Naive thymus-derived CD4-positive, alpha-beta T cell (primary cell): ENCODE data around the gene CTNNB1. TPM values are rescaled to one million over a fixed set of nuclear protein-coding genes. Genes with fewer than 3 reads are reported as not detected.
"Not testable (repeated sequence)": the region's sequence is repeated elsewhere in the genome, so short reads cannot be mapped to it uniquely, and the experiment has no call there.

Experiments used
- ATAC-seq: fragments of 150-1000 bp; cut with Tn5 transposase; 2 replicates; pipeline ENCODE4 v1.10.0; 2021; ENCODE audit warnings: mild to moderate bottlenecking, moderate library complexity
- CTCF ChIA-PET: fragments of 350-600 bp; sonication (Branson Sonifier 250); formaldehyde crosslinking; loops from one replicate; lab custom pipeline; 2021; ENCODE audit warnings: antibody characterized with exemption; lab: Charles Lee
- POLR2A ChIA-PET: fragments of 350-600 bp; sonication (Branson Sonifier 250); formaldehyde crosslinking; loops from one replicate; lab custom pipeline; 2021; ENCODE audit warnings: antibody characterized with exemption, inconsistent platforms; lab: Charles Lee
- DNase-seq, 9 donors: peaks; one replicate each; pipeline versions ENCODE4 v3.0.0 to v3.0.0-alpha.2; 2020 to 2022; ENCODE audit warnings: mixed read lengths in 1 of 9
- H3K27ac ChIP-seq: one replicate; pipeline ENCODE4 v1.7.0; 2013; ENCODE audit warnings: mild to moderate bottlenecking, low read depth, low read length, moderate library complexity
- H3K27me3 ChIP-seq, 2 donors: one replicate each; pipeline ENCODE4 v1.7.0; 2013; ENCODE audit warnings: low read length in 2 of 2, mild to moderate bottlenecking in 2 of 2, moderate library complexity in 2 of 2; ENCODE audit not compliant: control insufficient read depth in 2 of 2, insufficient read depth in 2 of 2
- H3K36me3 ChIP-seq, 3 experiments: 1 replicate in 2 of 3; 2 replicates in 1 of 3; pipeline ENCODE4 v1.7.0; 2013; ENCODE audit warnings: low read length in 3 of 3, mild to moderate bottlenecking in 3 of 3, moderate library complexity in 1 of 3; ENCODE audit not compliant: insufficient read depth in 3 of 3, control insufficient read depth in 2 of 3
- H3K4me1 ChIP-seq, 2 donors: one replicate each; pipeline ENCODE4 v1.7.0; 2013; ENCODE audit warnings: low read length in 2 of 2, mild to moderate bottlenecking in 2 of 2, moderate library complexity in 1 of 2; ENCODE audit not compliant: control insufficient read depth in 2 of 2, insufficient read depth in 2 of 2
- H3K4me3 ChIP-seq: 2 replicates; pipeline ENCODE4 v1.7.0; 2013; ENCODE audit warnings: mild to moderate bottlenecking, low read length
- H3K9me3 ChIP-seq, 3 experiments: 1 replicate in 2 of 3; 2 replicates in 1 of 3; pipeline ENCODE4 v1.7.0; 2013; ENCODE audit warnings: low read length in 3 of 3; ENCODE audit not compliant: control insufficient read depth in 2 of 3
- H3K27ac Mint-ChIP-seq, 9 donors: one replicate each; pipeline ENCODE4 v1.8.0; 2020 to 2022; ENCODE audit warnings: mixed read lengths in 9 of 9, mild to moderate bottlenecking in 8 of 9, moderate library complexity in 5 of 9, inconsistent platforms in 2 of 9
- H3K27me3 Mint-ChIP-seq, 5 donors: one replicate each; pipeline ENCODE4 v1.8.0; 2021 to 2022; ENCODE audit warnings: mixed read lengths in 5 of 5, mild to moderate bottlenecking in 1 of 5
- H3K36me3 Mint-ChIP-seq, 5 donors: one replicate each; pipeline ENCODE4 v1.8.0; 2020 to 2022; ENCODE audit warnings: mixed read lengths in 5 of 5, mild to moderate bottlenecking in 3 of 5, inconsistent platforms in 1 of 5
- H3K4me1 Mint-ChIP-seq, 7 donors: one replicate each; pipeline ENCODE4 v1.8.0; 2020 to 2022; ENCODE audit warnings: mixed read lengths in 7 of 7, mild to moderate bottlenecking in 3 of 7, inconsistent platforms in 1 of 7
- H3K4me3 Mint-ChIP-seq, 10 donors: one replicate each; pipeline ENCODE4 v1.8.0; 2020 to 2022; ENCODE audit warnings: mild to moderate bottlenecking in 10 of 10, mixed read lengths in 10 of 10, moderate library complexity in 6 of 10, inconsistent platforms in 2 of 10
- H3K9me3 Mint-ChIP-seq, 11 donors: one replicate each; pipeline ENCODE4 v1.8.0; 2020 to 2022; ENCODE audit warnings: mixed read lengths in 11 of 11, mild to moderate bottlenecking in 4 of 11, inconsistent platforms in 1 of 11, moderate library complexity in 1 of 11
- intact Hi-C, 2 donors: fragments of 100-400 bp; cut with micrococcal nuclease; formaldehyde crosslinking; loops; one replicate each; pipeline ENCODE4 v1.15.1; 2023
- polyA plus RNA-seq, 2 donors: library from polyadenylated mRNA; unstranded; fragments of 300-500 nt; fragmentation: Illumina TruSeq; gene quantifications; one replicate each; pipeline ENCODE4 v1.2.3, GENCODE V29; 2021
- total RNA-seq, 6 experiments: library from RNA in 5 of 6; stranded (reverse) in 5 of 6; gene quantifications; 1 replicate in 5 of 6; 2 replicates in 1 of 6; pipeline ENCODE4 v1.2.3 and lab custom pipeline; 2021 to 2026

CTNNB1 gene
- total and polyA plus RNA-seq, 7 experiments from 2014 or later, result 40.5 to 227 (median 160) TPM

DNA sequence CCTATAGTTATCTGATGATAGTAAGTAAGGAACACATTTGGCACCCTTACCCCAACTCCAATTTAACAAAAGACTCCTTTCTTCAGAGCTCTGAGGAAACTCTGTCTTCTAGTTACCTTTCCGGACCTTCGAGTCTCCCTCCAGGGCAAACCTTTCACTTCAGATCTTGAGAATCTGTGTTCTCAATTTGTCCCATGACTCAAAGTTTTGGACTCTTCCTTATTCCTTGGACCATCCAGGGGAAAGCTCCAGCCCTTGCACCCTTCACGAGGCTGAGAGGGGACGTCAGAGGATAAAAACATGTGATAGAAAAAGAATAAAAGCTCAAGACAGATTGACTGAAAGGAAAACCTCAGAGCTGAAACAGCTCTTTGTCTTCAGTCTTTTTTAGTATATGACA lies 76.9 kb downstream of the CTNNB1 start:
- H3K9me3 ChIP-seq, result peaks cover 0 to 3% (median 0%) of the 10 kb centered on the region in 3 experiments
- ATAC-seq, result no peak
- H3K27ac ChIP-seq, result no peak overlapping the region
- intact Hi-C loops, result no loop called here
- H3K36me3 Mint-ChIP-seq, result peaks cover 0 to 47% (median 28%) of the 10 kb centered on the region in 5 donors
- no peaks in the 10 kb centered on the region for H3K36me3 ChIP-seq
- H3K4me3 Mint-ChIP-seq, result no peak overlapping the region
- no peaks in the 10 kb centered on the region for H3K27me3 ChIP-seq
- H3K4me1 ChIP-seq, result no peaks in the 10 kb centered on the region
- peaks cover 5 to 37% (median 15%) of the 10 kb centered on the region in 11 donors for H3K9me3 Mint-ChIP-seq
- no peak for DNase-seq
- no peaks in the 10 kb centered on the region for H3K27me3 Mint-ChIP-seq
- no peak overlapping the region for H3K4me3 ChIP-seq
- H3K27ac Mint-ChIP-seq, result no peak overlapping the region
- CTCF ChIA-PET, result no interaction called here
- POLR2A ChIA-PET, result no interaction called here
- H3K4me1 Mint-ChIP-seq, result peaks cover 0 to 18% (median 4%) of the 10 kb centered on the region in 7 donors

DNA sequence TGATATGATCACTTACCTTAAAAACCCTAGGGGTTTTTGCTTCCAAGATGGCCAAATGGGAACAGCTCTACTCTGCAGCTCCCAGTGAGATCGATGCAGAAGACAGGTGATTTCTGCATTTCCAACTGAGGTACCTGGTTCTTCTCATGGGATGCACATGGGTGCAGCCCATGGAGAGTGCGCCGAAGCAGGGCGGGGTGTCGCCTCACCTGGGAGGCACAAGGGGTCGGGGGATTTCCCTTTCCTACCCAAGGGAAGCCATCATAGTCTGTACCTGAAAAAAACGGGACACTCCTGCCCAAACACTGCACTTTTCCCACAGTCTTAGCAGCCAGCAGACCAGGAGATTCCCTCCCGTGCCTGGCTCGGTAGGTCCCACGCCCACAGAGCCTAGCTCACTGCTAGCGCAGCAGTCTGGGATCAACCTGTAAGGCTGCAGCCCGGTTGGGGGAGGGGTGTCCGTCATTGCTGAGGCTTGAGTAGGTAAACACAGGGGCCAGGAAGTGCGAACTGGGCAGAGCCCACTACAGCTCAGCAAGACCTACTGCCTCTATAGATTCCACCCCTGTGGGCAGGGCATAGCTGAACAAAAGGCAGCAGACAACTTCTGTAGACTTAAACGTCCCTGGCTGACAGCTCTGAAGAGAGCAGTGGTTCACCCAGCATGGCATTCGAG lies 78.6 kb downstream of the CTNNB1 start:
- no peaks in the 10 kb centered on the region for H3K4me1 ChIP-seq
- Mint-ChIP-seq H3K27me3 (no peaks in the 10 kb centered on the region), H3K9me3 (peaks cover 0 to 34% (median 11%) of the 10 kb centered on the region in 11 donors), H3K36me3 (peaks cover 0 to 40% (median 23%) of the 10 kb centered on the region in 5 donors), H3K4me1 (peaks cover 0 to 18% (median 4%) of the 10 kb centered on the region in 7 donors), H3K27ac (no peak overlapping the region), H3K4me3 (no peak overlapping the region)
- DNase-seq (no peak), ATAC-seq (no peak)
- no peaks in the 10 kb centered on the region for H3K36me3 ChIP-seq
- no peak overlapping the region for H3K27ac ChIP-seq
- no peaks in the 10 kb centered on the region for H3K27me3 ChIP-seq
- H3K4me3 ChIP-seq, result no peak overlapping the region
- peaks cover 0 to 3% (median 0%) of the 10 kb centered on the region in 3 experiments for H3K9me3 ChIP-seq
- ChIA-PET CTCF (no interaction called here), POLR2A (no interaction called here)
- intact Hi-C loops, result no loop called here

DNA sequence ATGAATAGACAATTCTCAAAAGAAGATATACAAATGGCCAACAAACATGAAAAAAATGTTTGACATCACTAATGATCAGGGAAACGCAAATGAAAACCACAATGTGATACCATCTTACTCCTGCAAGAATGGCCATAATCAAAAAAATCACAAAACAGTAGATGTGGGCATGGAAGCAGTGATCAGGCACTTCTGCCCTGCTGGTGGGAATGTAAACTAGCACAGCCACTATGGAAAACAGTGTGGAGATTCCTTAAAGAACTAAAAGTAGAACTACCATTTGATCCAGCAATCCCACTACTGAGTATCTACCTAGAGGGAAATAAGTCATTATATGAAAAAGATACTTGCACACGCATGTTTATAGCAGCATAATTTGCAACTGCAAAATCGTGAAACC lies 85.6 kb downstream of the CTNNB1 start:
- Mint-ChIP-seq H3K4me1 (peaks cover 0 to 13% (median 10%) of the 10 kb centered on the region in 7 donors), H3K9me3 (peaks cover 2 to 29% (median 10%) of the 10 kb centered on the region in 11 donors), H3K36me3 (peaks cover 0 to 16% (median 6%) of the 10 kb centered on the region in 5 donors)
- H3K27ac ChIP-seq, DNase-seq, intact Hi-C loops, ATAC-seq, H3K27me3 Mint-ChIP-seq, H3K4me3 Mint-ChIP-seq, H3K9me3 ChIP-seq, H3K4me3 ChIP-seq, H3K36me3 ChIP-seq, CTCF ChIA-PET, H3K4me1 ChIP-seq, H3K27me3 ChIP-seq, H3K27ac Mint-ChIP-seq, POLR2A ChIA-PET: not testable (repeated sequence)

DNA sequence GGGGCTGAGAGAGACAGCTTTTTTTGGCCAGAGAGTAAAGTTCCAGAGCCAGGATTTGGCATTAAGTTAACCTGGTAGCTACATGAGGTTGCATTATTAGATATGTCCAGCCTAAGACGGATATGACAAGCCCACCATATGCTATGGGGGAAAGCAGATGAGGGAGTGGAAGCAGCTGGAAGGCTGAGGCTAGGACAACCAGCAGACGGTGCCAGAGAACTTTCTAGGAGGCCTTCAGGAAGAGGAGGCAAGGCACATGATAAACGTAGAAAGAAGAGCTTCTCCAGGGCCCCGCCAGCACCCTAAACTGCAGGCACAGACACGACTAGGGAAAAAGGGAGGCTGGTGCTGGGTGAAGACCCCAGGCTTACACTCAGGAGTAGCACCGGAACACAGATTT lies 87.0 kb downstream of the CTNNB1 start:
- ChIA-PET CTCF (no interaction called here), POLR2A (no interaction called here)
- Histone ChIP-seq H3K4me3 (no peak overlapping the region), H3K27me3 (no peaks in the 10 kb centered on the region), H3K36me3 (no peaks in the 10 kb centered on the region), H3K4me1 (no peaks in the 10 kb centered on the region), H3K9me3 (no peaks in the 10 kb centered on the region), H3K27ac (no peak overlapping the region)
- Mint-ChIP-seq H3K4me3 (no peak overlapping the region), H3K36me3 (peaks cover 2 to 14% (median 6%) of the 10 kb centered on the region in 5 donors), H3K9me3 (peaks cover 2 to 29% (median 9%) of the 10 kb centered on the region in 11 donors), H3K27me3 (no peaks in the 10 kb centered on the region), H3K4me1 (peaks cover 0 to 13% (median 10%) of the 10 kb centered on the region in 7 donors), H3K27ac (no peak overlapping the region)
- intact Hi-C loops, result no loop called here
- ATAC-seq (no peak), DNase-seq (no peak)

DNA sequence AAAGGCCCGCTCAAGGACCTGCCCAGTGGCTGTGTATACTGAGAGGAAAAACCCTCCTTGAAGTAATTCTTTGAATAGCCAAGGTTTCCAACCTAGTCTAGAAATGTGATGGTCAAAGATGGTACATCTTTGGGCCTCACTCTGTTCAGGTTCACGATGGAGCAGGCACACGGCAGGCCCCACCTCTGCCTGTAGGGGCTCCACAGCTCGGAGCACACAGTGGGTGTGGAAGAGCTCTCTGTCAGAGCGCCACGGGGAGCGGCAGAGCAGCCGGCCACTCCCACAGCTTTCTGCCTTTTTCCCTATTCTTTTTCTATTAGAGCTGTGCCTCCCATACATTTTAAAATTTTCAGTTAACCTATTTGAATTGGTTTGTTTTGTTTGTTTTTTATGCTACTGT lies 89.5 kb downstream of the CTNNB1 start:
- Mint-ChIP-seq H3K27me3 (no peaks in the 10 kb centered on the region), H3K4me3 (no peak overlapping the region), H3K27ac (no peak overlapping the region), H3K36me3 (peaks cover 0 to 17% (median 6%) of the 10 kb centered on the region in 5 donors), H3K4me1 (peaks cover 0 to 13% (median 10%) of the 10 kb centered on the region in 7 donors), H3K9me3 (peaks cover 0 to 16% (median 6%) of the 10 kb centered on the region in 11 donors)
- POLR2A ChIA-PET, result interaction anchor here (0.6 kb wide), 2 partner anchors 35 to 87 kb away, joined by 4 to 5 read pairs; no protein-coding TSS in a partner anchor
- Histone ChIP-seq H3K27me3 (no peaks in the 10 kb centered on the region), H3K27ac (no peak overlapping the region), H3K36me3 (no peaks in the 10 kb centered on the region), H3K4me1 (no peaks in the 10 kb centered on the region), H3K4me3 (no peak overlapping the region), H3K9me3 (no peaks in the 10 kb centered on the region)
- CTCF ChIA-PET, result no interaction called here
- DNase-seq, result no peak
- intact Hi-C loops, result no loop called here
- no peak for ATAC-seq
